ENCODE results near the gene HSD11B1. TPM values are rescaled to one million over a fixed set of nuclear protein-coding genes. Genes with fewer than 3 reads are reported as not detected.

The HSD11B1 gene
- total RNA-seq, 1 donor from 2014 or later, result not detected

- Mint-ChIP-seq H3K9me3 (ENCODE audit: unreplicated experiment) (no peaks in the 10 kb centered on the region), H3K27me3 (ENCODE audit: unreplicated experiment) (no peaks in the 10 kb centered on the region), H3K36me3 (ENCODE audit: unreplicated experiment) (no peaks in the 10 kb centered on the region), H3K4me3 (ENCODE audit: unreplicated experiment) (no peak overlapping the region), H3K27ac (ENCODE audit: unreplicated experiment) (no peak overlapping the region), H3K4me1 (ENCODE audit: low read depth, unreplicated experiment) (no peaks in the 10 kb centered on the region)
- no peak for TF ChIP-seq CTCF (IDR thresholded peaks at IDR 0.05; ENCODE audit: partially characterized antibody, unreplicated experiment)
- no peak for DNase-seq
Measured at GRCh38 chr1:209721323-209721722, 16.7 kb downstream of the HSD11B1 start.

GRCh38 chr1:209723265-209723664, 18.6 kb downstream of the HSD11B1 start:
- Mint-ChIP-seq H3K9me3 (ENCODE audit: unreplicated experiment) (no peaks in the 10 kb centered on the region), H3K27ac (ENCODE audit: unreplicated experiment) (no peak overlapping the region), H3K4me3 (ENCODE audit: unreplicated experiment) (no peak overlapping the region), H3K27me3 (ENCODE audit: unreplicated experiment) (no peaks in the 10 kb centered on the region), H3K36me3 (ENCODE audit: unreplicated experiment) (no peaks in the 10 kb centered on the region), H3K4me1 (ENCODE audit: low read depth, unreplicated experiment) (no peaks in the 10 kb centered on the region)
- TF ChIP-seq CTCF (IDR thresholded peaks at IDR 0.05; ENCODE audit: partially characterized antibody, unreplicated experiment), result no peak
- no peak for DNase-seq

GRCh38 chr1:209723756-209724693, 19.4 kb downstream of the HSD11B1 start:
- H3K36me3 Mint-ChIP-seq (ENCODE audit: unreplicated experiment), result no peaks in the 10 kb centered on the region
- H3K4me1 Mint-ChIP-seq (ENCODE audit: low read depth, unreplicated experiment), result no peaks in the 10 kb centered on the region
- no peak overlapping the region for H3K4me3 Mint-ChIP-seq (ENCODE audit: unreplicated experiment)
- H3K27ac Mint-ChIP-seq (ENCODE audit: unreplicated experiment), result no peak overlapping the region
- no peaks in the 10 kb centered on the region for H3K9me3 Mint-ChIP-seq (ENCODE audit: unreplicated experiment)
- no peak for DNase-seq
- no peak for TF ChIP-seq CTCF (IDR thresholded peaks at IDR 0.05; ENCODE audit: partially characterized antibody, unreplicated experiment)
- H3K27me3 Mint-ChIP-seq (ENCODE audit: unreplicated experiment), result no peaks in the 10 kb centered on the region

GRCh38 chr1:209727286-209727685, 22.6 kb downstream of the HSD11B1 start:
- H3K4me1 Mint-ChIP-seq (ENCODE audit: low read depth, unreplicated experiment), result no peaks in the 10 kb centered on the region

More at GRCh38 chr1:209727286-209727685, 22.6 kb downstream of the HSD11B1 start:
- Mint-ChIP-seq H3K4me3 (ENCODE audit: unreplicated experiment) (no peak overlapping the region), H3K27me3 (ENCODE audit: unreplicated experiment) (no peaks in the 10 kb centered on the region), H3K9me3 (ENCODE audit: unreplicated experiment) (no peaks in the 10 kb centered on the region), H3K36me3 (ENCODE audit: unreplicated experiment) (no peaks in the 10 kb centered on the region), H3K27ac (ENCODE audit: unreplicated experiment) (no peak overlapping the region)
- no peak for DNase-seq
- TF ChIP-seq CTCF (IDR thresholded peaks at IDR 0.05; ENCODE audit: partially characterized antibody, unreplicated experiment), result no peak

All from glutamatergic neuron (in vitro differentiated cells).